Jurkat, Clone E6-1 (cell line): ENCODE results near the gene CNP. TPM values are rescaled to one million over a fixed set of nuclear protein-coding genes. Genes with fewer than 3 reads are reported as not detected.
"Not testable (repeated sequence)": the region's sequence is repeated elsewhere in the genome, so short reads cannot be mapped to it uniquely, and the experiment has no call there.

Experiments
- DNase-seq: peaks from one replicate; pipeline ENCODE4 v3.0.0-alpha.2; 2011; ENCODE audit warnings: low read depth, low spot score
- H3K4me3 ChIP-seq: 2 replicates; pipeline ENCODE4 v1.5.1; 2011; ENCODE audit warnings: mild to moderate bottlenecking, low read length, control low read depth, moderate library complexity
- polyA plus RNA-seq: library from polyadenylated mRNA; unstranded; fragments of >200 nt; gene quantifications from one replicate; pipeline ENCODE4 v1.2.1, GENCODE V29; 2012; ENCODE audit warnings: missing spikeins; ENCODE audit not compliant: insufficient read length, insufficient read depth

The CNP gene
- 68.1 TPM for polyA plus RNA-seq

DNA sequence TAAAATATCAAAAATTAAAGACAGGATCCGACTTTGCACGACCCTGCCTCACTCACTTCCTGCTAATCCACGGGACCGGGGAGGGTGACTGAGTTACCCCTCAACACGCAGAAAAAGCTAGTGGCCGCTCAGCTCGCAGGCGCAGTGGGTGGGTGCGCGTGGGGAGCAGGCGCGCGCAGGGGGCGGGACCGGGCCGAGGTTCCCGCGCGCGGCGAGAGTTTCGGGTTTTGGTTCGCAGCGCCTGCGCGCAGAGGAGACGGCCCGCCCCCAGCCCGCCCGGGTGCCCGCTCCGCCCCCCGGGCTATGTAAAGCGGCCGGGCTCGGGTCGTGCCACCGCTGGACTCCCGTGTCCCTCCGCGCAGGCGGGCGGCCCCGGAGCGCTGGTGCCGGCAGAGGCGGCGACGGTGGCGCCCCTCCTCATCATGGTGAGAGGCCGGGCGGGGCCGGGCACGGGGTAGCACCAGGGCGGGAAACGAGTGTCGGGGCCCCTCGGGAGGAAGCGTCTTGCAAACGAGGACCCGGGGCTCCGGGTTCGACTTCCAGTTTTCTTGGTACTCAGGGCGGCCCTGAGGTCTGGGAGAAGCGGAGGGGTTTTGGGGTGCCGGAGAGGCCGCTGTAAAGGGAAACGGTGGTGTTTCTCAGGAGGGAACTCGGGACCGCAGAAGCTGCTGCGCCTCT is at the start of gene CNP:
CNP (plus strand) TSS at position 333 of the 678 bp plus-strand sequence; CDS start at position 423, 90 bp downstream.
- peak; percentile 72 for DNase-seq
- H3K4me3 ChIP-seq, result peak within 1 kb of the TSS; percentile 82

DNA sequence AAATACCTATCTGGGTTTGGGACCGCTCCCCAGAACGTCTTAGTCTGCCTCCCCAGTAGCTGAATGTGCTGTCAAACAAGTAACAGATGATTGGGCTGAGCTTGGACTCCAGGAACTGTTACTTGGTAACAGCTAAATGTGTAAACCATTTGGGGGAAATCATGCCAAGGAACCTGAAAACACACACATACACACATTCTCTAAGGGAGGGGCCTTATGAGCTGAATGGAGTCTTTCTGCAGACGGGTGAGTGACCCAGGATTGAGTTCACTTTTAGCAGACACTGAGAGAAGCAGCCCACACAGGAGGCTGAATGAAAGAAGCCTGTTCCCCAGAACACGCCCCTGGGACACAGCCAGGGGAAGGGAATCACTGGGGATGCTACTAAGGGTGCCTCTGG is 49.4 kb upstream of the CNP start:
- H3K4me3 ChIP-seq, result peak overlapping the region; percentile 94
- no peak for DNase-seq

DNA sequence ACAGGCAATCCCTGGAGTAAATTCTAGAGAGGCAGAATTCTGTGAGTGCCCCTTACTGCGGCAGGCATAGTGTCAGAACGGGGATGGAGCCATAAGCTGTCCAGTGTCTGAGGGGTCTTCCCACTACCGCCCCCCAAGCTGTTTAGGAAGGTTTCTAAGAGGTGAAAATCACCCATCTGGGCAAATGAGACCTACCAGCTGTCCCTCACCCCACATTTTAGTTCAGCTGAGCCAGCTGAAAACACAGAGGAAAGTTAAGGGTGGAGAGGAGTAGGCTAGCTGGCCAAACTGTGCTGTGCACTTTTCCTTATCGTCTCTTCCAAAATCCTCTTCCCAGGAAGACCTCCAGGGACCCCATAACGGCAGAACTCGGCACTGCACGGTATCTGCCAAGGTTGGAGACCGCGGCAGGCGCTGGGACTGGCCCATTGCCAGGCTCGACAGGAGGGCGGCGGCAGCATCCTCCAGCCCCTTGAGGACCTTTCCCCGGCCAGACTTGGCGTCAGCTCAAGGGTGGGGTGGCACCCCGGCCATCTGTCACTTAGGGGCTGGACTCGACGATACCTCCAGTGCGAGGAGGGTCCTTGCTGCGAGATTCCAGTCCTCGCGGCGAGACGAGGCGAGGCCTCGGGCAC is 48.8 kb upstream of the CNP start:
- peak overlapping the region; percentile 94 for H3K4me3 ChIP-seq
- no peak for DNase-seq

DNA sequence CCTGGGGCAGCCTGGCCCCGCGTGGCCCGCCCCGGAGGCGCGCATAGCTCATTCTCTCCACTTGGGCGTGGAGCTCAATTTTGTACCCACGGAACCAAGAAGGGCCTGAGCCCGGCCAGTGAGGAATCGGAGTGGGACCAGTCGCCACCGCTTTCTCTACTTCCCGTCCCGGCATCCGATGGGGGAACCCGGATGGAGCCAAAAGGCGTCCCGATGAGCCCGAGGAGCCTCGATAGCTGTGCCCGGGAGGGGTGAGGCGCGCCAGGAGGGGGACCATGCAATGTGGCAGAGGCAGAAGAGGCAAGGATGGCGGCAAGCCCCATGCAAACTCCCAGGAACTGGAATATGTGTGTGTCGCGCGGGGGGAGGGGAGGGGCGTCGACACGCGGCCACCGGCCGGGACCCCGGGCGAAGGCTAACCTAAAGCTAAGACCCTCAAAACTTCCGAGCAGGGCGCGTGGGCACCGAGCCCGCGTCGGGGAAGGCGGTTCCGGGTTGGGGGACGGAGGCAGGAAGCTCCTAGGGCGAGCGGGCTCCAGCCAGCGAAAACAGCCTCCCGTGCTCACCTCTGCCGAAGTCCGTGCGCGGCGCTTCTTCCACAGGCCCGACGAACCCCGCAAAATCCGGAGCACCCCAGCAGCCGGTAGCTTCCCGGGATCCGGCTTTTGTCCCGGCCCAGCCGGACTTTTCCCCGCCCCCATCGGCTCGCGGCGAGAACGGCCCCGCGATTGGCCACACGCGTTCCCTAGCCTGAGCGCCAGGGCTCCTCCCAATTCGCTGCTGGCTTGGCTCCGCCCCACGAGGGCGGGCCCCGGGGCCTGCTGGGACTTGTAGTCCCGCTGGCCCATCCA is 48.1 kb upstream of the CNP start, which contains the start of gene ACLY:
ACLY (minus strand) TSS at position 638 of the 851 bp plus-strand sequence. CDS start 5,078 bp downstream, outside the sequence.
- DNase-seq, result peak; percentile 95
- peak within 1 kb of the TSS; percentile 94 for H3K4me3 ChIP-seq

DNA sequence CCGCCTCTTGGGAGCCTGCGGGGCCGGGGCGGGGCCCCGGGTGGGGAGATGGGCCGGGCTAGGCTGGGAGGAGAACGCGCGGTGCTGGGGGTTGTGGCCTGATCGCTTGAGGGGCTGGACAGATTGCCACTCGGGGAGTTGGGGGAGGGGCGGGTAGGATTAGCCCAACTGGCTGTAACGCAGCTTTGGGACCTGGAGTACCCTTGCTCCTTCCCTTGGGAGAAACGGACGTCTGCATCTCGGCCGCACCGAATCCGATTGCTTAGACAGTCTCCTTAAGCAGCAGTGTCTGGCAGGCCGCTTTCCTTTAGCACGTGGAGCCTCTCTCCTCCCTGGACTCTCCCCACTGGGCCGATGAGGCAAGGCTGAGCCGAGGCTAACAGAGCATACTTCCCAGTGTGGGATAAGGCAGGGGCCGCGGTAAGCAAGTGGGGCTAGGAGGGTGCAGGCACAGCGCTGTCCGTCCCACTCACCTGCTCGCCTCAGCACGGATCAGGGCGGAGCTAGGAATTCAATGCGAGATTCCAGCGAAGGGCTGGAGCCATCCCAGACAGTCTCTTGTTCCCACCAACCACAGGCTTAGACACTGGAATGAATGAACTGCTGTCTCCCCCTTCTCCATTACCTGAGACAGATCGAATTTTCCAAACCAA is 47.3 kb upstream of the CNP start:
- DNase-seq, result no peak
- peak overlapping the region; percentile 23 for H3K4me3 ChIP-seq

DNA sequence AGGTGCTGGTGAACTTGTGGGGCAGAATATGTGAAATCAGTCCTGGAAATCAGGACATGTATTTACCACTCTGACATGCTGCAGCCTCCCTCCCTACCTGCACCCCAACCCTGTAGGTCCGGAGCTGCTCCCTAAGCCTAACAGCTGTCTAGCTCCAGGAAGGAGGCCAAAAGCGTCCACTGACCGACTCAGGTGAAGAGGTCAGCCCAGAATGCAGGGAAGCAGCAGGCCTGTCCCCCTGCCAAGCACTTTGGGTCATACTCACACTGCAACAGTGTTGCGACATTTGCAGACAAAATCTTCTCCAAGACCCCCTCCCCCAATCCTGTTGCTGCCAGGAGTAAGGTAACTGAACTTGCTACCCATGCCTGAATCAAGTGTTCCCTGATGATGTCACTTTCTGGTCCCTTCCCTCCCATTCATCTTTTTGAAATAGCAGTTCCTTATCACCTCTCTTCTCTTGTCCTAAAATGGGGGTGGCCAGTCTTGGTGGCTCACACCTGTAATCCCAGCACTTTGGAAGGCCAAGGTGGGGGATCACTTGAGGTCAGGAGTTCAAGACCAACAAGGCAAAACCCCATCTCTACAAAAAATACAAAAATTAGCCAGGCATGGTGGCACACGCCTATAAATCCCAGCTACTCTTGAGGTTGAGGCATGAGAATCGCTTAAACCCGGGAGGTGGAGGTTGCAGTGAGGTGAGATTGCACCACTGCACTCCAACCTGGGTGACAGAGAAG is 46.6 kb upstream of the CNP start:
- no peak overlapping the region for H3K4me3 ChIP-seq
- DNase-seq, result no peak

DNA sequence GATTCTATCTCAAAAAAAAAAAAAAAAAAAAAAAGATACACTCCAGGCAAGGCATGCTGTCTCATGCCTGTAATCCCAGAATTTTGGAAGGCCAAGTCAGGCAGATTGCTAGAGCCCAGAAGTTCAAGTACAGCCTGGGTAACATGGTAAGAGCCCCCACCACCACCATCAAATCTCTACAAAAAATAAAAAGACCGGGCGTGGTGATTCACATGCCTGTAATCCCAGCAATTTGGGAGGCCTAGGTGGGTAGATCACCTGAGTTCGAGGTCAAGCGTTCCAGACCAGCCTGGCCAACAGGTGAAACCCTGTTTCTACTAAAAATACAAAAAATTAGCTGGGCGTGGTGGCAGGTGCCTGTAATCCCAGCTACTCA is 46.0 kb upstream of the CNP start:
- no peak for DNase-seq
- no peak overlapping the region for H3K4me3 ChIP-seq

DNA sequence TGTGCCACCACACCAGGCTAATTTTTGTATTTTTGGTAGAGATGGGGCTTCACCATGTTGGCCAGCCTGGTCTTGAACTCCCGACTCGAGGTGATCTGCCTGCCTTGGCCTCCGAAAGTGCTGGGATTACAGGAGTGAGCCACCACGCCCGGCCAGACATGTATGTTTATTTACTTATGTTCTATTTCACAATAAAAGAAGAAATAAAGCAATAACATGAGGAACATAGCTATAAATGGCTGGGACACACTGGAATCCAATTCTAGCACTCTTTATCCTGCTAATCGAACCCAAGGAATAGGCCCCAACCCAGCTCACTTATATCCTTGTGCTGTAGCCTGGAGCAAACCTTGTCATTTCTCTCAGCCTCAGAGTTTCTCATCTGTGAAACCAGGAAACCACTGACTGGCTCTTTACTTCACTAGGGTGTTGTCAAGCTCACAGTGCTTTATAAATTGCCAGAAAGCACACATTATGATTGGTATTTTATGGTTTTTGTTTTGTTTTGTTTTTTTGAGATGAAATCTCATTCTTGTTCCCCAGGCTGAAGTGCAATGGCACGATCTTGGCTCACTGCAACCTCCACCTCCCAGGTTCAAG is 40.5 kb upstream of the CNP start:
- DNase-seq, result no peak
- no peak overlapping the region for H3K4me3 ChIP-seq

DNA sequence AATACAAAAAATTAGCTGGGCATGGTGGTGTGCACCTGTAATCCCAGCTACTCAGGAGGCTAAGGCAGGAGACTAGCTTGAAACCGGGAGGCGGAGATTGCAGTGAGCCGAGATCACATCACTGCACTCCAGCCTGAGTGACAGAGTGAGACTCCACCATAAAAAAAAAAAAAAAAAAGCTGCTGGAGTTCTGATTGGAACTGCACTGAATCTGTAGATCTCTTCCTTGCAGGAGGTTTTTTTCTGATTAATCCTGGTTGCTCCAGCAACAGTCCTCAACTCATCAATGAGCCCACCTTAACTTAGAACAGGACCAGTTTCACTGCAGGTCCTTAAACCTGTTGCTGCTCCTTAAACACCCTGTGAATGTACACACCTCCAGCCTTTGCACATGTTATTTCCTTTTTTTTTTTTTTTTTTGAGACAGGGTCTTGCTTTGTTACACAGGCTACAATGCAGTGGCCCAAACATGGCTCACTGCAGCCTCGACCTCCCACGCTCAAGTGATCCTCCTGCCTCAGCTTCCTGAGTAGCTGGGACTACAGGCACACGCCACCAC is 37.8 kb upstream of the CNP start:
- H3K4me3 ChIP-seq, result no peak overlapping the region
- DNase-seq, result no peak

DNA sequence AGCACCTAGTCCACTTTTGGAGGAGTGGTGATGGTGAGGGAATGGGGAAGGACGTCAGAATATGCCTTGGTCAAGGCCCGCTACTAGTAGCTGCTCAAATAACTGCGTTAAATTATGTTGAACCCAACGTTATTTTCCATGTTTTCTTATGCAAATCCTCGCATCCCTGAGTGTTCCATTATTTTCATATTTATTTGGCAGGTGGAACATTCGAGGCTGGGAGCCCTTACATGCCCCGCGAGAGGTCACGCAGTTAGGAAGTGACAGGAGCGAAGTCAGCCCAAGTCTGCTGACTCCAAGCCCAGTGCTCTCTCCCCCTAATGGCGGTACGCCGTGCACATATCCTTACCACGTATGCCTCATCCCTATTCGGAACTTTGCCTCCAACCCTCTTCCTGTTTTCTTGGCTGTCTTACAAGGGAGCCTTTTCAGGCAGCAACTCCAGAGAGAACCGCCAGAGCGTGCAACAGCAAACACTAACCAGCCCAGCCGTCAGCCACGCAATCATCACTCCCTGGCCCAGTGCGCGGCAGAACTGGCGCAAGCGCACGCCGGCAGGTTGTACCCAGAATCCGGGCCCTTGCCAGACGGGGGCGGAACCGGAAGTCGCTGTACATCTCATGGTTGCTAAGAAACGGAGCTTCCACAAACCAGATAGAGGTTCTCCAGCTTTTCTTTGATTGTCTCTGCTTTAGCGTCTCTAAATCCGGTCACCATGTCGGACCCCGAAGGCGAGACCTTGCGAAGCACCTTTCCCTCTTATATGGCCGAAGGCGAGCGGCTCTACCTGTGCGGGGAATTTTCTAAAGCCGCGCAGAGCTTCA is 36.4 kb upstream of the CNP start, which contains the start of gene ODAD4:
ODAD4 (plus strand) TSS at position 609 of the 824 bp plus-strand sequence; CDS start at position 716, 107 bp downstream.
- peak; percentile 94 for DNase-seq
- H3K4me3 ChIP-seq, result peak within 1 kb of the TSS; percentile 87

DNA sequence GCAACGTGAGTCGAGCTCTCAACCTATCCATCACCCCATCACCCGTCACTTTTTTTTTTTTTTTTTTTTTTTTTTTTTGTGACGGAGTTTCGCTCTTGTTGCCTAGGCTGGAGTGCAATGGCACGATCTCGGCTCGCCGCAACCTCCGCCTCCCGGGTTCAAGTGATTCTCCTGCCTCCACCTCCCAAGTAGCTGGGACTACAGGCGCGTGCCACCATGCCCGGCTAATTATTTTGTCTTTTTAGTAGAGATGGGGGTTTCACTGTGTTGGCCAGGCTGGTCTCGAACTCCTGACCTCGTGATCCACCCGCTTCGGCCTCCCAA is 35.8 kb upstream of the CNP start:
- peak overlapping the region; percentile 87 for H3K4me3 ChIP-seq
- DNase-seq, result not testable (repeated sequence)

DNA sequence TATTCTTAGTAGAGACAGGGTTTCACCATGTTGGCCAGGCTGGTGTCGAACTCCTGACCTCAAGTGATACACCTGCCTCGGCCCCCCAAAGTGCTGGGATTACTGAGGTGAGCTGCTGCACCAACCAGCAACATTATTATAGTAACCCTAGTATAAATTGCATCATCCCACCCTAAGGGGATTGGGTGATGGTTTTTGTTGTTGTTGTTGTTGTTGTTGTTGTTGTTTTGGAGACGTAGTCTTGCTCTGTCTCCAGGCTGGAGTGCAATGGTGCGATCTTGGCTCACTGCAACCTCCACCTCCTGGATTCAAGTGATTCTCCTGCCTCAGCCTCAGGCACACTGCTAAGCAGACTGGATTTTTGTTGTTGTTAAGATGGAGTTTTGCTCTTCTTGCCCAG is 34.9 kb upstream of the CNP start:
- not testable (repeated sequence) for DNase-seq, H3K4me3 ChIP-seq

DNA sequence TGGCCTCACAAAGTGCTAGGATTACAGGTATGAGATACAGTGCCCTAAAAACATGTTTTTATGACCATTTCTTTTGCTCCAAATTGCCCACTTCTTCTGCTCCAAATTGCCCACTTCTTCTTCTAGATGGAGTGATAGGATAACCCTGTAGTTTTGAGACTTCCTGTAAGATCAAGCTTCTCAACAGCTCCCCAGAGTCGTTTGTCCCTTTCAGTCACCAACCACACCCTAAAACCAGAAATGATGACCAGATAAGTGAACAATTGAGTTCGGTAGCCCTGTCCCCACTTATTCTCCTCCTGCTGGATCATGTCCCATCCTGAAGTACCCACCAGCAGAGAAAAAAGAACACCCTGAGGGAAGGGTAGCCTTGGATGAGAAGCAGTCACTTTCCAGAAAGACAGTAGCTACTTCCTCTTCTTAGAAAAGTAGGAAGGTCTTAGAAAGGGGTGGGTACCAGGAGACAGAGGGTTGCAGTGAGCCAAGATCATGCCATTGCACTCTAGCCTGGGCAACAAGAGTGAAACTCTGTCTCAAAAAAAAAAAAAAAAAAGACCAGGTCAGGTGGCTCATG is 33.7 kb upstream of the CNP start:
- no peak for DNase-seq
- H3K4me3 ChIP-seq, result no peak overlapping the region

DNA sequence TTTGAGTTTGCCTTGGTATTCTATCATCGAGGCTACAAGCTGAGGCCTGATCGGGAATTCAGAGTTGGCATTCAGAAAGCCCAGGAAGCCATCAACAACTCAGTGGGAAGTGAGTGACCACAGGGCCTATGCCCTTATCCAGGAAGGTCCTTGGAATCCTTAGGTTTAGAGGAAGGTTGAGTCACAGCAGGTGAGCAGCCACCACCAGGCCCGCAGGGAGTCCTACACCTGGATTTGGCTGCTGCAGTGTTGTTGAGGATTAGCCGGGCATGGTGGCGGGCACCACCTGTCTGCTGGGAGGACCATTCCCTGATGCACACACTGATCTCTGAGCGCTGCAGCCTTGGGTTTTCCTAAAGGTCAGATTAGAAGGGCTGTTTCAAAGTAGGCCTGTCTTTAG is 31.0 kb upstream of the CNP start:
- no peak for DNase-seq
- no peak overlapping the region for H3K4me3 ChIP-seq

DNA sequence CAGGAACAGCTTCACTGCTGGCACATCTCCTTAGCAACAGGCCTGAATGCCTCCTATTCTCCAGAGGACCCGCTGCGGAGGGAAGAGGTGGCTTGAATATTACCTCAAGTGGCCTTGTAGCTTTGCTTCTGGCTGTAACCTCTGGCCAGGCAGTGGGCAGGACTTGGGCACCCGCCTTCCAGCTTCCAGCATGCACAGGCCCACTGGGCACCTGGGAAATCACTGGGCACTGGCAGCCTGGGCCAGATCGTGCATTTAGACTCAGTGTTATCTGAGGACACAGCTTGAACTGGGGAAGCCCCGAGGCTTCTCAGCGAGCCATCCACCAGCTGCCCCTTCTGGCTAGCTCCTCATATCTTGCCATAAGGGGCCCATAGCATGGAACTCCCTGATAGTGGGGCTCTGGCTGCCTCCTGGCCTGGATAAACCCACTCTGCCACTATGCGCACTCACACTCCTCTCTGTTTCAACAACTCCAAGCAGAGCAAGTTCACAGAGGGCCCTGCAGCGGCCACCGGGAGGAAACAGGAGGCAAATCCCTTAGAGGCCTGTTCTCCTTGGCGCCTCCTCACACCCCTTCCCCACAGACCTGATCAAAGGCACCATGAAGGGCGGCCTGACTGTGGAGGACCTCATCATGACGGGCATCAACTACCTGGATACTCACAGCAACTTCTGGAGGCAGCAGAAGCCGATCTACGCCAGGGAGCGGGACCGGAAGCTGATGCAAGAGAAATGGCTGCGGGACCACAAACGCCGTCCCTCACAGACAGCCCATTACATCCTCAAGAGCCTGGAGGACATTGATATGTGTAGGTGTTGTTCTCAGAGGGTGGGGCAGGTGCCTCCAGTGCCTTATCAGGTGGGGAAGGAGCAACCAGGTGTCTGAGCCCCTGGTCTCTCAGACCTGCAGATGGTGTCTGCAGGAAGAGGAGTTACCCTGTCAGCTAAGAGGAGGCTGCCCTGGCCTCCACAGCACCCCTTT is 28.3 kb upstream of the CNP start:
- no peak for DNase-seq
- H3K4me3 ChIP-seq, result no peak overlapping the region
